ENCODE measurements around the gene XRCC5.
"Not testable (repeated sequence)": the region's sequence is repeated elsewhere in the genome, so short reads cannot be mapped to it uniquely, and the experiment has no call there.

XRCC5 gene

GRCh38 chr2:216108967-216109921 lies at the start of gene XRCC5:
XRCC5 (plus strand) TSS chr2:216109348; CDS start chr2:216109437, 89 bp downstream.
- peak; percentile 96 for DNase-seq (ENCODE audit: low read depth)

- no peak for DNase-seq (ENCODE audit: low read depth)
These were observed 45.0 kb upstream of the XRCC5 start for GRCh38 chr2:216064014-216064630.

- no peak for DNase-seq (ENCODE audit: low read depth)
These were observed 44.5 kb upstream of the XRCC5 start for GRCh38 chr2:216064665-216065064.

GRCh38 chr2:216066230-216066629 lies 42.9 kb upstream of the XRCC5 start:
- DNase-seq (ENCODE audit: low read depth) = no peak

GRCh38 chr2:216069028-216069427 lies 40.1 kb upstream of the XRCC5 start:
- DNase-seq (ENCODE audit: low read depth) = no peak

GRCh38 chr2:216070195-216070594 lies 39.0 kb upstream of the XRCC5 start:
- no peak for DNase-seq (ENCODE audit: low read depth)

- no peak for DNase-seq (ENCODE audit: low read depth)
These were observed 37.9 kb upstream of the XRCC5 start for GRCh38 chr2:216071111-216071851.

- no peak for DNase-seq (ENCODE audit: low read depth)
These were observed 36.7 kb upstream of the XRCC5 start for GRCh38 chr2:216072473-216072872.

- no peak for DNase-seq (ENCODE audit: low read depth)
These were observed 35.4 kb upstream of the XRCC5 start for GRCh38 chr2:216073773-216074172.

GRCh38 chr2:216074380-216074779 lies 34.8 kb upstream of the XRCC5 start:
- DNase-seq (ENCODE audit: low read depth) = no peak

- no peak for DNase-seq (ENCODE audit: low read depth)
These were observed 34.4 kb upstream of the XRCC5 start for GRCh38 chr2:216074794-216075193.

GRCh38 chr2:216075510-216076485 lies 33.4 kb upstream of the XRCC5 start:
- no peak for DNase-seq (ENCODE audit: low read depth)

- DNase-seq (ENCODE audit: low read depth) = no peak
These were observed 30.4 kb upstream of the XRCC5 start for GRCh38 chr2:216078776-216079175.

- DNase-seq (ENCODE audit: low read depth) = not testable (repeated sequence)
These were observed 29.1 kb upstream of the XRCC5 start for GRCh38 chr2:216080048-216080447.

- no peak for DNase-seq (ENCODE audit: low read depth)
These were observed 28.1 kb upstream of the XRCC5 start for GRCh38 chr2:216081012-216081411.

- peak; percentile 46 for DNase-seq (ENCODE audit: low read depth)
These were observed 27.5 kb upstream of the XRCC5 start, which contains the start of the genes PECR and TMEM169 for GRCh38 chr2:216081487-216082116. PECR (minus strand) TSS chr2:216081809; CDS start chr2:216081741, 68 bp downstream. TMEM169 (plus strand) TSS chr2:216081919; CDS start chr2:216095964, 14,045 bp downstream.

GRCh38 chr2:216082117-216082711 lies 26.9 kb upstream of the XRCC5 start:
- DNase-seq (ENCODE audit: low read depth) = no peak

- no peak for DNase-seq (ENCODE audit: low read depth)
These were observed 26.3 kb upstream of the XRCC5 start for GRCh38 chr2:216082805-216083204.

GRCh38 chr2:216083464-216084281 lies 25.5 kb upstream of the XRCC5 start:
- DNase-seq (ENCODE audit: low read depth) = no peak
